DMS114 treated with DMSO at 0.1 percent for 48 hours (cell line): ENCODE measurements around the gene RACGAP1.
"Not testable (repeated sequence)": the region's sequence is repeated elsewhere in the genome, so short reads cannot be mapped to it uniquely, and the experiment has no call there.

Experiments used
- DNase-seq: peaks from one replicate; lab custom pipeline; 2025; ENCODE audit not compliant: unreplicated experiment; lab: John Stamatoyannopoulos, UW

RACGAP1 gene

GRCh38 chr12:49987625-49988303 lies 37.5 kb downstream of the RACGAP1 start:
- no peak for DNase-seq

DNA sequence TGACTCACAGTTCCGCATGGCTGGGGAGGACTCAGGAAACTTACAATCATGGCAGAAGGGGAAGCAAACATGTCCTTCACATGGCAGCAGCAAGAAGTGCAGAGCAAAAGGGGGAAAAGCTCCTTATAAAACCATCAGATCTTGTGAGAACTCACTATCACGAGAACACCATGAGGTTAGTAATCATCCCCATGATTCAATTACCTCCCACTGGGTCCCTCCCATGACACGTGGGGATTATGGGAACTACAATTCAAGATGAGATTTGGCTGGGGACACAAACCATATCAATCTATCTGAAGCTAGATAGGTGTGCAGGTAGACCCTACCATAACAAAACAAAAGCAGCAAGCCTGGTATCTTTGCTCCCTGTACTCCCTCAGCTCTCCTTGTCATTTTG lies 38.8 kb downstream of the RACGAP1 start:
- not testable (repeated sequence) for DNase-seq

DNA sequence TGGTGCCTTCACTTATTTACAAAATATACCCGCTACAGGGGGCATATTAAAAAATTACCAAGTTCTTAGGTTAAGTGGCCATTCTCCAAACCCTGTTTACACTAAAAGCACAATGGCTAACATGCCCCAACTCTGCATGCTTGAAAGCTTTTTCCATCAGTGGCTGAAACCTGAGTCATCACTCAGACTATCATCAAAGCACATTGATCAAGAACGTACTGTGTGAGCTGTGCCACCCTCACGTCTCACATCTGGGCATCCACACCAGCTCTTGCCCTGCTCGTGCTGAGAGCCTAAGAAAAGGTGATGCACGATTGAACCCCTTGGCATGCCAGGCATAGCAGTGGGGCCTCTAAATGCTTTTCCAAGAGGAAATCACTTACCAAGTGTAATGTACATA lies 39.3 kb downstream of the RACGAP1 start:
- no peak for DNase-seq

- no peak for DNase-seq
These were observed 40.6 kb downstream of the RACGAP1 start for GRCh38 chr12:49984476-49985359.

DNA sequence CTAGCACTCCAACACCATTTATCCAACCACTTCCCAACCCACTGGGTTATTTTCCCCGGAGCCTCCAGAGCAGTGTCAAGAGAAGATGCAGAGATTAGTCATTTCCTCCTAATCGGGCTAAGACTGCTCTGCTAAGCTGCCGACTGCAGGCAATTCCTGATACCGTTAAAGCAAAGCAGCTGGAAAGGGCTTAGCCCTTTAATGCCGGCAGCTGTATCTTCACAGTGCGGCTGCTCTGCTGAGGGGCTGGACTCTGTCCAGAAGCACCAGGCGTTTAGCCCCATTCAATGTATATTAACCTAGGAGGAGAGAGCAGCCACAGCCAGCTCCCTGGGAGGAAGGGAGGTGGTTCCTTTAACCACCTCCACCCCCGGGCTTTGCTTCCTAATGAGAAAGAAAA lies 41.4 kb downstream of the RACGAP1 start:
- DNase-seq, result no peak

DNA sequence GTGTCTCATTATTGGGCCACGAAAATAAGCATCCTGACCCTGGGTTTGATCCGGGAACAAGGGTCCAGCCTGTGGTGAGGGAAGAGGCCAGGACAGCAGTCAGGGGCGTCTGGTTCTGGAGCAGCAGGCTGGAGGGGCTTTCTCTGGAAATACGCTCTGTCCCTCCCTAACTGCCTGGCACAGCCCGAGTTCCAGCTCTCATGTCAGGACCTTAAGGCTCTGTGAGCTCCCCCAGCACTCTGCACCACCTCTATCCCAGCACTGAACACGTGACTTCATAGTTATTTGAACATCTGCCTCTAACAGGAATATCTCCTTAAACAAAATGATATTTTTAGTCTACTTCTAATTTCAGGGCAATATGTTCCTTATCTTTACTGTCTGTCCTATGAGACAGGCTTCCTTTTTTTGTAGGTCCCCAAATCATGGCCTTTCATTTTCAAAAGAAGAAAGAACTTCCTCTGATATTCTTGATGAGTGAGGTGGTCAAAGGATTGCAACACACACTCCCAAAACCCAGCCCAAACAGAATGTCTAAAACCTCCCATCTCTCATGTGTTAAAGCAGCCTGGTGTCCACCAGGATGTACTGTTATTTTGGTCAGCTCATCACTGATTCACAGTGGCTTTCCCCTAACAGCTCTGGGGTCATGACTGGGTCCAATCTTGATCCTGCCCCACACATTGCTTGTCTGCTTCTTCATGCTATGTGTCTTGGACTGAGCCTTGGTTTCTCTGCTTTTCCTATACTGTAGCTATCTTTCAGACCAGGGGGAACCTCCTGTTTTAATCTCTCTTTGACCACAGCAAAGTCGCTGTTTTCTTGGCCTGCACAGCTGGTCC lies 42.8 kb downstream of the RACGAP1 start:
- no peak for DNase-seq

DNA sequence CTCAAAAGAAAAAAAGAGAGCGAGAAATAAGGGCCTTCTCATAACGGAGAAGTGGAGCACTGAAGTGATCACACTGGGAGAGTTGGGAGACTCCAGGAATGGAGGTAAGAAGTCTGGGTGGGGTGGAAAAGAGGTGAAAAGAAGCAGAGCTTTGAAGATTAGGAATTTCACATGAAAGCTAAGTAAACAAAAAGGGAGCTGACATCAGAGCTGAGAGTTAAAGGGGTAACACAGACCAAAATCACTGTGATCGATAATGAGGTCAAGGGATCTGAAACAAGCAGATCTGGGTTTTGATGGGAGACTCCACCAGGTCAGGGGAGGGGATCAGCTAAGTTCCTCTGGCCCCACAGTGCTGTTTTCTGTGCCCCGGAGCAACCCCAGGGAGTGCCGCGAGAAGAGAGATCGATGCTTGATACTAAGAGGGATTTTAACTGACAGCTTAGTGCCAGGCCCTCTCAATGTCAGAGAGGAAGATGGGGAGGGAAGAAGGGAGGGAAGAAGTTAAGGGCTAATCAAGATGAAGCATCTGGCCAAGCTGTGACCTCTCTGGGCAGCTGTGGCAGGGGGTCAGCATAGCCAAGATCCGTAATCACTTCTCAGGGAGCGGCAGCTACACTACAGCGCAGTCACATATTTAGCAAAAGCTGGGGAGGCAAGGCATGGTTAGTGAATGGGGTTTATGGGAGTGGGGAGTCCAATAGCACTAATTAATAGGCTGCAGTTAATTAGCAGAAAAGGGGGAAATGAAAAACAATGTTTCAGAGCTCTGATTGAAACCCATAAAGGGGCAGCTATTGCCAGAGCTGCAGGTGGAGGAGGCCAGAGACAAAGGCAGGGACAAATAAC lies 44.6 kb downstream of the RACGAP1 start:
- no peak for DNase-seq

DNA sequence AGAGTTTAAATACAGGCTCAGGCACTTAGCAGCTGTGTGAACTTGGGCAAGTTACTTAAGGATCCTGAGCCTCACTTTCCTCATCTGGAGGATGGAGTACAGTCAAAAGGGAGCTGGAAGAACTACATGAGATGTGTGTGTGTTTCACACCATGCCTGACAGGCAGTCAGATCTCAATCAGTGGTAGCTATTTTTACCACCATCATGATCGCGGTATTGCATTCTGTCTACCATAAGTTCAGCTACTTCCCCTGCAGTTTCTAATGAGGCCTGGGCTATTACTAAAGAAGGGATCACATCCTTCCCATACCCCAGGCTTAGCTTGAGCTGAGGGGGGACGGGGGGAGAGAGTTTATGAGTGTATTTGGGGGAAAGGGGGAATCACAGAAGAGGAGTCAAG lies 45.5 kb downstream of the RACGAP1 start:
- DNase-seq, result no peak

DNA sequence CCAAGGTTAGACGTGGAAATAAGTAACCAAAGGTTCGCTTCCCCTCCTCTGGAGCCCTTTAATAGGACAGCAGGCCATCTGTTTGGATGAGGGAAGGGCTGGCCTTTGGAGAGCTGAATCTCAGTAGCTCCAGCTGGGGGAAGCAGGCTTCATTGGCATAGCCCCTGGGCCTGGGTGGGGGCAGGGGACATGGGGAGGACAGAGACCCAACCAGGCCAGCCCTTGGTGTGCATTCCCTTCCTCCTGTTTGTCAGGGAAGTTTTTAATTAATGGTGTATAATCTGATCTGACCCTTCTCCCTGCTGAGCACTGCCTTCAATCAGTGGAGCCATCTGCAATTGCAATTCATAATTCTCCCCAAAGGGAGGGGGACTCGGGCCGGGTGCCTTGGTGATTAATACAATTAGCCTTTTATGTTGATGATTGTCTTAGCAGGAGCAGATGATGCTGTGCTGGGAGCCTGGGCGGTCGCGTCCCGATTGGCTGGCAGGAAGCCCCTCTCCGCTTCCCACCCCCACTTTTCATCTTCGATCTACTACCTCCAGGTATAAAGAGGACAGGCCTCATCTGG lies 46.2 kb downstream of the RACGAP1 start:
- no peak for DNase-seq

GRCh38 chr12:49978125-49978524 lies 47.2 kb downstream of the RACGAP1 start:
- no peak for DNase-seq

DNA sequence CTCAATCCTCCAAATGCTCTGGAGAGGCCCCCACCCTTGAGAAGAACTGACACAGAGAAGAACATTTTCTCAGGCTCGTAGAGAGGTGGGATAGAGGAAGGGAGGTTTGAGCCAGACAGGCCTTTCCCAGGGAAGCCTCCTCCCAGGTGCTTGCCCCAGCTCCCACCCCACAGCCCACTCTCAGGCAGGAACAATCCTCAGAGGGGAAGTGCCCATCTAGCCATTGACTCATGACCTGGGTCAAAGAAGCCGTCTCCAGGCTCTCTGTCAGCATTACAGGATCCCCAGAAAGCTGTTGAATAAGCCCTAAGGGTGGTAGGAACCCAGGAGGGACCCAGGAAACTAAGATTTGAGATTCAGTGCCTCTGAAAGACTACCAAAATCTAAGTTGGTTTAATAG lies 48.7 kb downstream of the RACGAP1 start:
- no peak for DNase-seq

GRCh38 chr12:49975318-49975761 lies 50.0 kb downstream of the RACGAP1 start:
- DNase-seq, result no peak

- no peak for DNase-seq
These were observed 50.5 kb downstream of the RACGAP1 start for GRCh38 chr12:49974677-49975317.

GRCh38 chr12:49974231-49974675 lies 51.0 kb downstream of the RACGAP1 start:
- DNase-seq, result no peak

DNA sequence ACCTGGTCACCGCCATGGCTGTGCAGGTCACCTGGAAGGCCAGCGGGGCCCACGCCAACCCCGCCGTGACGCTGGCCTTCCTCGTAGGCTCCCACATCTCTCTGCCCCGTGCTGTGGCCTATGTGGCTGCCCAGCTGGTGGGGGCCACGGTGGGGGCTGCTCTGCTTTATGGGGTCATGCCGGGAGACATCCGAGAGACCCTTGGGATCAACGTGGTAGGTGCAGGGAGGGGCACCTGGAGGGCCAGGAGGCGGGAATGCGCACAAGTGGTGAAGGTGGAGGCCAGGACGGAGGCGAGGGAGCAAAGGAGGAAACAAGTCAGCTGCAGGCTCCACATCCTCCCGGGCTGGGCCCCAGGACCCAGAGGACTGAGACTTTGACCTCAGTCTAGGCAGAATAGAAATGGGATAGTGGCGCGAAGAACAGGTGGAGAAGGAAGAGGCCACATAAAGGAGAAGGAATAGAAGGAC lies 51.9 kb downstream of the RACGAP1 start:
- DNase-seq, result no peak

GRCh38 chr12:49972641-49973360 lies 52.5 kb downstream of the RACGAP1 start, which contains the start of gene AQP6:
Gene AQP6 (plus strand): TSS chr12:49972947. CDS start chr12:49973174, 227 bp downstream.
- DNase-seq, result no peak

GRCh38 chr12:49972129-49972528 lies 53.2 kb downstream of the RACGAP1 start:
- no peak for DNase-seq

DNA sequence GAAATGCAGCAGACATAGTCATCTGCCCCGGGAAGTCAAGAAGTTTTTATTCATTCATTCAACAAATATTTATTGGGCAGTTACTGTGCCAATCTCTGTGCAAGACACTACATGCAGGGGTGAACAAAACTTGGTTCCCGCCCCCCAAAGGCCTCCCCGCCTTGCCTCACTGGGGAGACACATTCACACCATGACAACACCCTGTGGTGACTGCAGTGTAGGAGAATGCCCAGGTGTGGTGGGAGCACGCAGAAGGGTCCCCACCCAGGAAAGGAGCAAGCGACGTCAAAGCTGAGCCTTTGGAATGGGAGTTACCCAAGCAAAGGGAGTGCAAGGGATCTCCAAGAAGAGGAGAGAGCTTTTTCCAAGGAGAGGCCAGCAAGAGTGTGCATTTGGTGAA lies 54.2 kb downstream of the RACGAP1 start:
- no peak for DNase-seq

DNA sequence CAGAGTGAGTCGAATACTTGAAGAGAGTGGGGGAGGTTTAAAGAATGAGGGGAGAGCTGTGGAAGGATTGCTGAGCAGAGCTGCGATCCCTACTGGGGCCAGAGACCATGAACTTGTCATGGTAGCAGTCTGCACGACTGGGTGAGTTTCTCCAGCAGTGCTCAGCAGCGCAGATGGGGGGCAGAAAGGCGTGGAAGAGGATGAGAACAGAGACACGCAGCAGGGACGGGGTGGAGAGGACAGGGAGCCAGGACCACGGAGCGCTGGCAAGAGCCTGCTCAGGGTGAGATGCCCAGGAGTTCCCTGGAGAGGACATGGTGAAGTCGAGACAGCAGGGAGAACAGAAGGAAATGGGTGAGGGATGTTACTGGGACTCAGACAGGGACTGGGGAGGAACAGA lies 54.6 kb downstream of the RACGAP1 start:
- DNase-seq, result no peak
